ENCODE results near the gene MFAP2.

The MFAP2 gene

DNA sequence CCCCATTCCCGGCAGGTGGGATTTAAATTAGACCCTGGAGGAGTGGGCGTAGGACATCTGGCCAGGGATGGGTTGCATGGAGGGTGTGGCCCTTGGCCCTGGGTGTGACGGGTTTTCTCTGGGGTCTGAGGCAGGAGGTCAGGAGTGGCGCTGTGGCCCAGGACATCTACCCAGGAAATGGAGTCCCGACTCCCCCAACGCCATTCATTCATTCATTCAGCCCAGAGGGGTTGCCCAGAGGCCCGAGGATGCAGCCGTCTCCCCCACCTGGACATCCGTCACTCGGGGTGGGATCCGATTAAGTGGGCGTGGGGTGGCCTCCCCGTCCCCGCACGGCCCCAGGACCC lies 30.6 kb upstream of the MFAP2 start (continued):
- no peak for TF ChIP-seq SETDB1 (IDR thresholded peaks at IDR 0.05; ENCODE audit: insufficient read length, low read length)
- no peak for TF ChIP-seq ZNF610 (tag by site-specific recombination; IDR thresholded peaks at IDR 0.05; ENCODE audit: borderline replicate concordance)
- no peak for TF ChIP-seq ZNF341 (tag by site-specific recombination; IDR thresholded peaks at IDR 0.05; ENCODE audit: low read depth)
- TF ChIP-seq, protein P1, sequence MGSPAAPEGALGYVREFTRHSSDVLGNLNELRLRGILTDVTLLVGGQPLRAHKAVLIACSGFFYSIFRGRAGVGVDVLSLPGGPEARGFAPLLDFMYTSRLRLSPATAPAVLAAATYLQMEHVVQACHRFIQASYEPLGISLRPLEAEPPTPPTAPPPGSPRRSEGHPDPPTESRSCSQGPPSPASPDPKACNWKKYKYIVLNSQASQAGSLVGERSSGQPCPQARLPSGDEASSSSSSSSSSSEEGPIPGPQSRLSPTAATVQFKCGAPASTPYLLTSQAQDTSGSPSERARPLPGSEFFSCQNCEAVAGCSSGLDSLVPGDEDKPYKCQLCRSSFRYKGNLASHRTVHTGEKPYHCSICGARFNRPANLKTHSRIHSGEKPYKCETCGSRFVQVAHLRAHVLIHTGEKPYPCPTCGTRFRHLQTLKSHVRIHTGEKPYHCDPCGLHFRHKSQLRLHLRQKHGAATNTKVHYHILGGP (tag by site-specific recombination; IDR thresholded peaks at IDR 0.05): no peak
- no peak for TF ChIP-seq ZNF654 (tag by site-specific recombination; IDR thresholded peaks at IDR 0.05; ENCODE audit: low read depth)
- peak; percentile 75 for TF ChIP-seq KLF9 (tag by site-specific recombination; IDR thresholded peaks at IDR 0.05; ENCODE audit: low read depth)
- TF ChIP-seq ZXDB (tag by site-specific recombination; IDR thresholded peaks at IDR 0.05): no peak
- TF ChIP-seq ZNF768 (tag by site-specific recombination; IDR thresholded peaks at IDR 0.05): no peak
- TF ChIP-seq ZNF623 (tag by site-specific recombination; IDR thresholded peaks at IDR 0.05): no peak
- TF ChIP-seq ZIC2 (tag by site-specific recombination; IDR thresholded peaks at IDR 0.05): no peak
- TF ChIP-seq, protein P2, sequence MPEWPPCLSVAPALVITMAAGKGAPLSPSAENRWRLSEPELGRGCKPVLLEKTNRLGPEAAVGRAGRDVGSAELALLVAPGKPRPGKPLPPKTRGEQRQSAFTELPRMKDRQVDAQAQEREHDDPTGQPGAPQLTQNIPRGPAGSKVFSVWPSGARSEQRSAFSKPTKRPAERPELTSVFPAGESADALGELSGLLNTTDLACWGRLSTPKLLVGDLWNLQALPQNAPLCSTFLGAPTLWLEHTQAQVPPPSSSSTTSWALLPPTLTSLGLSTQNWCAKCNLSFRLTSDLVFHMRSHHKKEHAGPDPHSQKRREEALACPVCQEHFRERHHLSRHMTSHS (tag by site-specific recombination; IDR thresholded peaks at IDR 0.05): no peak
- peak; percentile 22; the same call in 1 of the 2 replicates for TF ChIP-seq ZBTB8A (tag by site-specific recombination; IDR thresholded peaks at IDR 0.05)
- TF ChIP-seq, protein P3, sequence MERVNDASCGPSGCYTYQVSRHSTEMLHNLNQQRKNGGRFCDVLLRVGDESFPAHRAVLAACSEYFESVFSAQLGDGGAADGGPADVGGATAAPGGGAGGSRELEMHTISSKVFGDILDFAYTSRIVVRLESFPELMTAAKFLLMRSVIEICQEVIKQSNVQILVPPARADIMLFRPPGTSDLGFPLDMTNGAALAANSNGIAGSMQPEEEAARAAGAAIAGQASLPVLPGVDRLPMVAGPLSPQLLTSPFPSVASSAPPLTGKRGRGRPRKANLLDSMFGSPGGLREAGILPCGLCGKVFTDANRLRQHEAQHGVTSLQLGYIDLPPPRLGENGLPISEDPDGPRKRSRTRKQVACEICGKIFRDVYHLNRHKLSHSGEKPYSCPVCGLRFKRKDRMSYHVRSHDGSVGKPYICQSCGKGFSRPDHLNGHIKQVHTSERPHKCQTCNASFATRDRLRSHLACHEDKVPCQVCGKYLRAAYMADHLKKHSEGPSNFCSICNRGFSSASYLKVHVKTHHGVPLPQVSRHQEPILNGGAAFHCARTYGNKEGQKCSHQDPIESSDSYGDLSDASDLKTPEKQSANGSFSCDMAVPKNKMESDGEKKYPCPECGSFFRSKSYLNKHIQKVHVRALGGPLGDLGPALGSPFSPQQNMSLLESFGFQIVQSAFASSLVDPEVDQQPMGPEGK (tag by site-specific recombination; IDR thresholded peaks at IDR 0.05): peak; percentile 58; the same call in 1 of the 2 replicates
- TF ChIP-seq ZNF394 (tag by site-specific recombination; IDR thresholded peaks at IDR 0.05; ENCODE audit: borderline replicate concordance): no peak
- no peak for TF ChIP-seq ZNF560 (tag by site-specific recombination; IDR thresholded peaks at IDR 0.05; ENCODE audit: borderline replicate concordance)
- TF ChIP-seq ZNF335 (tag by site-specific recombination; conservative IDR thresholded peaks at IDR 0.05): peak; percentile 71; the same call in 1 of the 2 replicates
- TF ChIP-seq SP3 (tag by site-specific recombination; IDR thresholded peaks at IDR 0.05): peak; percentile 43; the same call in 1 of the 2 replicates
- peak; percentile 98 for TF ChIP-seq ZNF24 (tag by site-specific recombination; IDR thresholded peaks at IDR 0.05)
- TF ChIP-seq ZNF350 (tag by site-specific recombination; IDR thresholded peaks at IDR 0.05): no peak
- TF ChIP-seq ZNF157 (tag by site-specific recombination; IDR thresholded peaks at IDR 0.05): no peak

DNA sequence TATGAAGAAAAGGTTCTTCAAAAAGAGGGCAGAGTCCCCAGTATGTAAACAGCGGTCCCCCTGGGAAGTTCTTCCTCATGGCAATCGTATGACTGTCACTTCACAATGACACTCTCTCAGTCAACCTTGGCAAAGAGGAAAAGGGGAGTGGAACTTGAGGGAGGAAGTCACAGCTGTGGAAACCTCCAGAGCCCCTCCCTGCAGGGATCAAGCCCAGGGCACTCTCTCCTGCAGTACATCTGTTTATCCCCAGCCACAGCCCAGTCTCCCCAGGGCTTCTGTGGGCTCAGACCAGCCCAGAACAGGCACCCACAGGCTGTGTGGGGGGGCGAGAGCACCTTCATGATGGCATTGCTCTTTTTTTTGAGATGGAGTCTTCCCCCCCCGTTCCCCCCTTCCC lies 29.3 kb upstream of the MFAP2 start:
- Histone ChIP-seq H3K4me3 (ENCODE audit: low read depth, low read length) (no peak overlapping the region), H3K4me1 (ENCODE audit: control insufficient read depth, insufficient read depth, low read length) (peaks cover 2% of the 10 kb centered on the region; the same call in 1 of the 2 replicates), H3K27ac (ENCODE audit: extremely low read depth, low read depth, low read length) (no peak overlapping the region), H3K36me3 (ENCODE audit: control insufficient read depth in 2 of 2, insufficient read depth in 1 of 2, low read length in 2 of 2) (peaks cover 0 to 13% of the 10 kb centered on the region in 2 experiments; a peak in 2 of 3 replicates), H3K9me3 (ENCODE audit: control insufficient read depth, insufficient read depth, low read depth, low read length) (no peaks in the 10 kb centered on the region)
- ChIA-PET POLR2A (interaction anchor here (1.3 to 1.9 kb wide), 3 partner anchors 8 to 49 kb away, joined by 3 to 6 read pairs (median 5); no protein-coding TSS in a partner anchor), CTCF (no interaction called here)
- TF ChIP-seq, protein P4, sequence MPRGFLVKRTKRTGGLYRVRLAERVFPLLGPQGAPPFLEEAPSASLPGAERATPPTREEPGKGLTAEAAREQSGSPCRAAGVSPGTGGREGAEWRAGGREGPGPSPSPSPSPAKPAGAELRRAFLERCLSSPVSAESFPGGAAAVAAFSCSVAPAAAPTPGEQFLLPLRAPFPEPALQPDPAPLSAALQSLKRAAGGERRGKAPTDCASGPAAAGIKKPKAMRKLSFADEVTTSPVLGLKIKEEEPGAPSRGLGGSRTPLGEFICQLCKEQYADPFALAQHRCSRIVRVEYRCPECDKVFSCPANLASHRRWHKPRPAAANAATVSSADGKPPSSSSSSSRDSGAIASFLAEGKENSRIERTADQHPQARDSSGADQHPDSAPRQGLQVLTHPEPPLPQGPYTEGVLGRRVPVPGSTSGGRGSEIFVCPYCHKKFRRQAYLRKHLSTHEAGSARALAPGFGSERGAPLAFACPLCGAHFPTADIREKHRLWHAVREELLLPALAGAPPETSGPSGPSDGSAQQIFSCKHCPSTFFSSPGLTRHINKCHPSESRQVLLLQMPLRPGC (tag by site-specific recombination; IDR thresholded peaks at IDR 0.05): no peak
- peak; percentile 31; the same call in 1 of the 2 replicates for TF ChIP-seq ZBTB8A (tag by site-specific recombination; IDR thresholded peaks at IDR 0.05)

All from HEK293 (cell line).